Skin epidermis (tissue), 12 donors: ENCODE results near the gene JUNB.
A peak's percentile ranks its signal among the peaks of the same experiment; 100 is the strongest.

Experiments
- H3K27ac ChIP-seq, 21 experiments: fragments of 200-600 bp; sonication (generic) in 11 of 21; one replicate each; pipeline ENCODE4 v1.5.0; 2020; ENCODE audit warnings: mild to moderate bottlenecking in 3 of 21, inconsistent platforms in 2 of 21, moderate library complexity in 2 of 21
- H3K4me3 ChIP-seq, 7 experiments: fragments of 200-600 bp; sonication (generic) in 2 of 7; one replicate each; pipeline ENCODE4 v1.5.0; 2020; ENCODE audit warnings: inconsistent platforms in 2 of 7, mild to moderate bottlenecking in 2 of 7, moderate library complexity in 1 of 7

Gene JUNB

DNA sequence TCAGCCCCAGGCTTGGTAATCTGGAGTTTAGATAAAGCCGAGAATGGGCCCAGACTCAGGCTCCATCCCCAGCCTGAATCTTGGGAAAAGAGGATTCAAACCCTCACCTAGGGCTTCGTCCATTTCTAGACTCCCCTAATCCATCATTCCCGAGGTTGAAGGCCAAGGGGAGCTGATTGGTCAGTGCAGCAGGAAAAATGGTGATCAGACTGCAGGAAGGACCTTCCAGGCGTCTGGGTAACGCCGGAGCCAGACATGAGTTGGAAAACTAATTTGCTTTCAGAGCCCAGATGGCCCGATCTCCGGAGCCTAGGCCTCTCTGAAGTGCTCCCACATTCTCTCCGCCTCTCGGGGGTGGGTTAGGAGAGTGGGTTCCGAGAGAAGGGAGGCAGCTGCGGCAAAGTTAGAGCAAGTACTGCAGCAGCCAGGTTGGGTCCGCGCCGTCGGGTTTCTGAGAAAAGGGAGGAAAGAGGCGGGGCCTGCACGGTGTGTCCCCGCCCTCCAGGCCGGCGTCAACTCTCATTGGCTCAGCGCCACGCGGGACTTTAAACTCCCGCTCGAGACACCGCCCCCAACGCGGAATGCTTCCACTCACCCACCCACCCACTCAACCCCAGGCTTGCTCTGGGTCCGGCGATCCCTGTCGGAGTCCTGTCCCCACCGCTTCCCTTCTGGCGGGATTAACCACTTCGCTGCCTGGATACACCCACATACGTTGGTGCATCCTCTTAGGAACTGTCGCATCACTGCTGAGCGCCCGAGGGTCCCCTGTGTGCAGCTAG, 43.9 kb downstream of the JUNB start:
- Histone ChIP-seq H3K4me3 (no peak overlapping the region), H3K27ac (no peak overlapping the region)

DNA sequence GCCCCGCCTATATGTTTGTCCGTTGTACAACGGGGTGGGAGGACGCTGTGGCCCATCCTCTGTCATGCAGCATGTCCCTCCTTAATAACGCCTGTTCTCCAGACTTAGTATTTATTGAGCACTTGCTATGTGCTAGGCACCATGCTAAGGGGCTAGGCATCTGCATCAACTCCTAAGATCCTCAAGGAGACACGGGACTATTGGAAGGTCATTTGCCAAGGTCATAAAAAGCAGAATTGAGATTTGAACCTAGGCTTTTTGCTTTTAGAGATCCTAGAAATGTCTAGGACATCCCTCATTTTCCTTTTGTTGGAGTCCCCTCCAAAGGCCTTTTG, 45.2 kb downstream of the JUNB start:
- no peak overlapping the region for H3K27ac ChIP-seq
- H3K4me3 ChIP-seq = no peak overlapping the region

DNA sequence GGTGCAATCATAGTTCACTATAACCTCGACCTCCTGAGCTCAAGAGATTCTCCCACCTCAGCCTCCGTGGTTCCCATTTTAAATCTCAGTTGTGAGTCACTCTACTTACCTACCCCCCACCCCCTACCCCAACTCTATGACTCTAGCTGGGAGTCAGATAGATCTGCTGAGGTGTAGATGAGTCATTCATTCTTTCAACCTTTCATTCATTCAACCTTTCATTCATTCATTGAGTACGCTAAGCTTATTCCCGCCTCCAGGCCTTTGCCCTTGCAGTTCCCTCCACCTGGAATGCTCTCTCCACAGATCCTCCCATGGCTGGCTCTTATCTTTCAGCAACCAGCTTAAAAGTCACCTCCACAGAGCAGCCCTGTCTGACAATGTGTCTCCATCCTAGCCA, 45.9 kb downstream of the JUNB start:
- H3K27ac ChIP-seq = no peak overlapping the region
- H3K4me3 ChIP-seq = no peak overlapping the region

DNA sequence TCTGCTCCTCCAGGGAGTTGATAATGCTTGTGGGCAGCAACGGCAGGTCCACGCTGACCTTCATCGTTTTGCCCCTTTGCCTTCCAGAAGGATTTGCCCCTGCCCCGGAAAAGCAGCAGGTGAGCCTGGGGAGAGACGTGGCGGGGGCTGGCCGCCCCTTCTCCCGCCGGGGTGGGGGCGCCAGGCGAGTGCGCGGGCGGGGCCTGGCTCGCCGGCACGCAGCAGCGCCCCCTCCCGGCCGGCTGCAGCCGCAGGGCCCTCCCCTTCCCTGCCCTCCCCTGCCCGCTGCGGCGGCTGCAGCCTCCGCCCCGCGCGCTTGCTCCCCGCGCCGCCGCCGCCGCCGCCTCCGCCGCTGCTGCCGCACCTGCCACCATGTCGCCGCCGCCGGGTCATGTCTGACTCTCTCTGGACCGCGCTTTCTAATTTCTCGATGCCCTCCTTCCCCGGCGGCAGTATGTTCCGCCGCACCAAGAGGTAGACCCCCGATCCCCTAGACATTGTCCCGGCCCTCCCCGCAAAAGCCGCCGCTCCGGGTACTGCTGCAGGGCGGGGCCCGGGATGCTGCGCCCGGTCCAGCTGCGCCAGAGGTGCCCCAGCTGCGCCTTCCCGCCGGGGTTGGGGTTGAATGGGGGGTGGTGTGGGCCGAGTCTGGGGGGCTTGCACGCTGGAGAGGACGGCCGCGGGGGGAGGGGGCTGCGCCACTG, 47.0 kb downstream of the JUNB start, which contains the start of gene MAST1:
TSS of gene MAST1 (plus strand) at position 334 of the 704 bp plus-strand sequence. CDS start at position 392, 58 bp downstream.
- H3K27ac ChIP-seq = no peak within 1 kb of the TSS
- H3K4me3 ChIP-seq = peak within 1 kb of the TSS in 6 of 7 experiments; percentile 5 to 32 (median 12)

DNA sequence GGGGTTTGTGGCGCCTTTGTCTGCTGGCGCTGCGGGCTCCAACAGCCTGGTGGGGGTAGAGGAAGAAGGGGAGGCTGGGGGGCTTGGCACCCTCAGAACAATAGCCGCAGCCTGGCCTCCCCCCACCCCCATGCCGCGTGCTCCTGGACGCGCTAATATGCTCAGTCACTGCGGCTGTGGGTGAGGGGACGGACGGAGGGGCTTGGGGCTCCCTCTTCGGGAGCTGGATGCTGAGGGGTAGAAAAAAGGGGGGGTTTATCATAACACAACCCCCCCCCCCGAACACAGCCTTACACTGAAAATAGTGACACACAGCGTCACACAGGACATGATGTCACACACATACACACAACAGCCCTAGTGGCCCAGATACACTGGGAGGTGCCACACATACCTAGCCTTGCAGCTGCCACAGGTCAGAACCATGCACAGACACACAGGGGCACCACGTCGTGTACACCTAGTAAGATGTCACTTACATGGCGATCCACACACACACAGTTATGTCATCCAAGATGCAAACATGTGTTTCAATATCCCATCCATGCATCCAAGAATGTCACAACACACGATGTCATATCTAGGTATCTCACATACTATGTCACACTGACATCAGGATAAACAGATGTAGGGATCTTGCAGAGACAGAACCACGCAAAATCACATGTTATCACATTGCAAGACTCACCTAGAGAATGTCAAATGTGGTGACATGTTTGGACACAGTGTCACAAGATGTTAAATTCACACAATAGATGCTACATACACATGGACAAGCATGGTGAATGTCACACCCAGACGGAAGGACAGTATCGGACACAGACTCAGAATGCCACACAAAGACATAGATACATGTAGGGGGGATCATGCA, 47.8 kb downstream of the JUNB start:
- H3K27ac ChIP-seq = no peak overlapping the region
- peak overlapping the region in 5 of 7 experiments; percentile 5 to 32 (median 17) for H3K4me3 ChIP-seq

DNA sequence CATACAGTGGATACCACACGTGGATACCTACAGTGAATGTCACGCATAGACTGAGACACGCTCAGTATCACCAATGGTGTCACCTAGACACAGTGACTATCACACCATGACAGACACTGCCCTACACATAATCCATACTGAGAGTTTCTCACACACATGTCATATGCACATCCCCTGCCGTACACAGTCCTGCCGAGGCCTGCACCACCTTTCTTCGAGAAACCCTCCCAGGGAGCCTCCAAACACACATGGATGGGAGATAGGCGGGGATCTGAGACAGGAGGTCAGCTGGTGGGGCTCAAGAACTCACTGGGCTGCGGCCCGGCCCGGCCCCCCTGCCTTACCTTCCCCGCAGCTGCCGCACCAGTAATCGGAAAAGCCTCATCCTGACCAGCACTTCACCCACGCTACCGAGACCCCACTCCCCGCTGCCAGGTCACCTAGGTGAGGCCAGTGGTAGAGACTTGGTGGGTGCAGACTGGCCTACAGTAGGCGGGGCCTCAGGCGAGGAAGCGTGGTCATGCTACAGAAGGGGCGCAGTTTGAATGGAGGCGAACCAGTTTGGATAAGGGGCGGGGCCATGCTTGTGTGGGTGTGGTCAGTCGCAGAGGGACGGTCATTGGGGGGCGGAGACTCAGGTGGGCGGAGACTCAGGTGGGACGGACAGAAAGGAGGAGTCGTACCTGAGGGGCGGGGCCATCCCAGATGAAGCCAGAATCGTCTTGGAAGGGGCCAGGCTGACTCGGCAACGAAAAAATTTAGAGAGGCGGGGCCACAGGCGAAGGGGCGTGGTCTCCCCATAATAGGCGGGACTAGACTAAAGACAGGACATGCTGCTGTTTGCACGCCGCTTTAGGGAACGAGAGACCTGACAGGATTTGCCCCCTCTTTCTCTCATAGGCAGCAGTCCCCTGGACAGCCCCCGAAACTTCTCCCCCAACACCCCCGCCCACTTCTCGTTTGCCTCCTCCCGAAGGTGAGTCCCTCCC, 49.1 kb downstream of the JUNB start:
- Histone ChIP-seq H3K27ac (no peak overlapping the region), H3K4me3 (peak overlapping the region in 3 of 7 experiments; percentile 7 to 16 (median 8))

DNA sequence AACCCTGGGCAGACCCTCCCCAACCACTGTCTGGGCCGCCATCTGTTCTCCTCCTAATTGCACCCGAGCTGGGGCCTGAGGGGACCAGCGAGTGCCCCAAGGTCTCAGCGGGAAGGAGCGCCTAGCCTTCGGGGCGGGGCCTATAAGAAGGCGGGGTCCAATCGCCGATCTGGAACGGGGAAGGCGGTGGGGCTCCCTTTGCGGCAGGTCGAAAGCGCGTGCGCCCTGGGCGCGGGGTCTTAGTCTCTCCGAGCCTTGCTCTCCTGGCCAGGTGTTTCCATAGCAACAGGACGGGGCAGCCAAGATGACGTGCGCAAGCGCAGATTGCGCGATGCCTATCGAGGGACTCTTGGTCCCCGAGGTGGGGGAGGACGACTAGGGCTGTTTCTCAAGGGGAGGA, 49.8 kb downstream of the JUNB start:
- Histone ChIP-seq H3K4me3 (peak overlapping the region in 3 of 7 experiments; percentile 7 to 16 (median 8)), H3K27ac (no peak overlapping the region)

DNA sequence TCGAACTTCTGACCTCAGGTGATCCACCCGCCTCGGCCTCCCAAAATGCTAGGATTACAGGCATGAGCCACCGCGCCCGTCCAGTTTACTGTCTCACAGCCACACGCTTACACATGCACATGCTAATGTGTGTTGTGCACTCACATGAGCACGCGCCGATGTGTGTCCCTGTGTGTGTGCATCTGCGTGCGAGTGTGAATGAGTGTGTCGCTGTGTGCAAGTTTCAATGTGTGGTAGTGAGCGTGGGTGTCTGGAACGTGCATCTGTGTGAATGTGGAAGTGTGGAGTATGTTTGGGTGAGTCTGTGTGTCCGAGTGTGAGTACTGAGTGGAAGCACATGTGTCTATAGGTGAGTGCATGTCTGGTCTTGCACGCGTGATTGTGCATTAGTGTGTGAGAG, 51.2 kb downstream of the JUNB start:
- Histone ChIP-seq H3K27ac (no peak overlapping the region), H3K4me3 (no peak overlapping the region)
